ENCODE measurements around the gene NUDT8. TPM values are rescaled to one million over a fixed set of nuclear protein-coding genes. Genes with fewer than 3 reads are reported as not detected.

NUDT8 gene
- total RNA-seq, 1 experiment from 2014 or later, result 13.2 TPM

DNA sequence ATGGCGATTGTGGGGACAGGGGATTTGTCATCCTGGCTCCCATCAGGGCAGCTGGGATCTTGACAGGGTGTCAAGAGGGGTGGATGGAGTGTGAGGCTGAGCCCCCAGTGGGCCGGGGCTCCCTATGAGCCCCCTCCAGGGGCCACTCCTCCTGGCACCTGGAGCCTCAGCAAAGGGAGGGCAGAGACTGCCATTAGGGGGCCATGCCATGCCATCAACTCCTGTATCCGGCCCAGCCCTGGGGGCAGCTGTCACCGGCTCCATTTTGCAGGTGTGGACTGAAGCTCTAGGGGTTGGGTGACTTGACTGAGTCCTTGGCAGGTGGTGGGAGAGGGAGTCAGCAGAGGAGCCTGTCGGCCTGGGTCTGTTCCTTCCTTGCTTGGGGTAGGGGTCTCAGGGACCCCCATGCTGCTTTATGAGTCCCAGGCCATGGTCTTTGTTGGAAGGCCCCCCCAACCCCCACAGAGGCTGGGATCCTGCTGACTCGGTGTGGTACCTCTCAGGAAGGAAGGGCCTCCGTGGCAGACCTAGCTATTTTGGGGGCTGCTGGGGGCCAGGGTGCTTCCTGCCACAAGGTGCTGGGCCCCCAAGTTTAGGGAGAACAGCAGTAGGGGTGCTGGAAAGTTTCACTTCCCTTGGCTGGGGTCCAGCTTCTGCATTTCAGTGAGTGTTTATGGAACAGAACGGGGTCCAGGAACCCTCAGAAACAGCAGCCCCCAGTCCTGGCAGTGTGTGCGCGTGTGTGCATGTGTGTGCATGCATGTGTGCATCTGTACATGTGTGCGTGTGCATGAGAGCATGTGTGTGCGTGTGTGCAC is 19.3 kb upstream of the NUDT8 start:
- POLR2A ChIA-PET, result no interaction called here
- CTCF ChIA-PET, result interaction anchor here (0.6 to 1.0 kb wide), 2 partner anchors 10 to 39 kb away, joined by 3 to 5 read pairs; no protein-coding TSS in a partner anchor

DNA sequence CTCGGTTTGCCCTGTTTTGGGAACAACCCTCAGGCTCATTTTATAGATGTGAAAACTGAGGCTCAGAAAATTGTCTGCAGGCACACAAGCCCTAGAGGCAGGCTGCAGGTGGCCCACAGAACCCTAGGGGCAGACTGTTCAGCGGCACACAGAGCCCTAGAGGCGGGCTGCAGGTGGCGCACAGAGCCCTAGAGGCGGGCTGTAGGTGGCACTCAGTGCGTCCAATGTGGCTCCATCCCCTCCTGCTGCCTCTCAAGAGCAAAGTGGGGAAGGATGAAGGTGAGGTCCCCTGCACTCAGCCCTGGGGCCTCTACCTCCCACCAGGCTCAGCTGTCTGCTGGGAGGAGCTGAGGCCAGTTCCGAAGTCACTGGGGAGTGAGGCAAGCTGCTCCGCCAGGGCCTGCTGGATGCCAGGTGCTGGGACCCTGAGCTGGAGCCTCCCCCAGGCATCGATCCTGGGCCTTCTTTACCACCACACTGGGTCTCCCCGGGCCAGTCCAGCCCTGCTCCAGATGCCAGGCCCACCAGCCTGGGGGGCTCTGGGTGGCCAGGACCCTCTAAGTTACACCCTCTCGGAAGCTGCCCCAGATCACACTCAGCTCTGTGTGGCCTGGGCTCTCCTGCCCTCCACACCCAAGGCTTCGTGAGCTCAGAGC is 18.5 kb upstream of the NUDT8 start:
- no peaks in the 10 kb centered on the region for H3K36me3 ChIP-seq (ENCODE audit: control insufficient read depth, insufficient read depth, low read length)
- peaks cover 4% of the 10 kb centered on the region; the same call in 1 of the 2 replicates for H3K4me1 ChIP-seq (ENCODE audit: control insufficient read depth, insufficient read depth, low read length)
- no peak for DNase-seq (ENCODE audit: low read depth, low spot score)
- peak; percentile 86 for ATAC-seq
- BruUV-seq (replicated peaks), result no TSS peak
- no peak overlapping the region for H3K4me3 ChIP-seq (ENCODE audit: low read depth in 2 of 2, low read length in 2 of 2)
- TF ChIP-seq TCF7L2 (IDR thresholded peaks at IDR 0.05; ENCODE audit: low read depth, low read length) (no peak), SIN3A (IDR thresholded peaks at IDR 0.05; ENCODE audit: borderline replicate concordance, insufficient read depth, low read depth, low read length) (no peak), POLR2AphosphoS5 (IDR thresholded peaks at IDR 0.05; ENCODE audit: low read depth, low read length) (no peak)
- TF ChIP-seq, protein P1, sequence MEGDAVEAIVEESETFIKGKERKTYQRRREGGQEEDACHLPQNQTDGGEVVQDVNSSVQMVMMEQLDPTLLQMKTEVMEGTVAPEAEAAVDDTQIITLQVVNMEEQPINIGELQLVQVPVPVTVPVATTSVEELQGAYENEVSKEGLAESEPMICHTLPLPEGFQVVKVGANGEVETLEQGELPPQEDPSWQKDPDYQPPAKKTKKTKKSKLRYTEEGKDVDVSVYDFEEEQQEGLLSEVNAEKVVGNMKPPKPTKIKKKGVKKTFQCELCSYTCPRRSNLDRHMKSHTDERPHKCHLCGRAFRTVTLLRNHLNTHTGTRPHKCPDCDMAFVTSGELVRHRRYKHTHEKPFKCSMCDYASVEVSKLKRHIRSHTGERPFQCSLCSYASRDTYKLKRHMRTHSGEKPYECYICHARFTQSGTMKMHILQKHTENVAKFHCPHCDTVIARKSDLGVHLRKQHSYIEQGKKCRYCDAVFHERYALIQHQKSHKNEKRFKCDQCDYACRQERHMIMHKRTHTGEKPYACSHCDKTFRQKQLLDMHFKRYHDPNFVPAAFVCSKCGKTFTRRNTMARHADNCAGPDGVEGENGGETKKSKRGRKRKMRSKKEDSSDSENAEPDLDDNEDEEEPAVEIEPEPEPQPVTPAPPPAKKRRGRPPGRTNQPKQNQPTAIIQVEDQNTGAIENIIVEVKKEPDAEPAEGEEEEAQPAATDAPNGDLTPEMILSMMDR (IDR thresholded peaks at IDR 0.05), result no peak; the same call in 1 of the 2 replicates
- TF ChIP-seq, protein P2, sequence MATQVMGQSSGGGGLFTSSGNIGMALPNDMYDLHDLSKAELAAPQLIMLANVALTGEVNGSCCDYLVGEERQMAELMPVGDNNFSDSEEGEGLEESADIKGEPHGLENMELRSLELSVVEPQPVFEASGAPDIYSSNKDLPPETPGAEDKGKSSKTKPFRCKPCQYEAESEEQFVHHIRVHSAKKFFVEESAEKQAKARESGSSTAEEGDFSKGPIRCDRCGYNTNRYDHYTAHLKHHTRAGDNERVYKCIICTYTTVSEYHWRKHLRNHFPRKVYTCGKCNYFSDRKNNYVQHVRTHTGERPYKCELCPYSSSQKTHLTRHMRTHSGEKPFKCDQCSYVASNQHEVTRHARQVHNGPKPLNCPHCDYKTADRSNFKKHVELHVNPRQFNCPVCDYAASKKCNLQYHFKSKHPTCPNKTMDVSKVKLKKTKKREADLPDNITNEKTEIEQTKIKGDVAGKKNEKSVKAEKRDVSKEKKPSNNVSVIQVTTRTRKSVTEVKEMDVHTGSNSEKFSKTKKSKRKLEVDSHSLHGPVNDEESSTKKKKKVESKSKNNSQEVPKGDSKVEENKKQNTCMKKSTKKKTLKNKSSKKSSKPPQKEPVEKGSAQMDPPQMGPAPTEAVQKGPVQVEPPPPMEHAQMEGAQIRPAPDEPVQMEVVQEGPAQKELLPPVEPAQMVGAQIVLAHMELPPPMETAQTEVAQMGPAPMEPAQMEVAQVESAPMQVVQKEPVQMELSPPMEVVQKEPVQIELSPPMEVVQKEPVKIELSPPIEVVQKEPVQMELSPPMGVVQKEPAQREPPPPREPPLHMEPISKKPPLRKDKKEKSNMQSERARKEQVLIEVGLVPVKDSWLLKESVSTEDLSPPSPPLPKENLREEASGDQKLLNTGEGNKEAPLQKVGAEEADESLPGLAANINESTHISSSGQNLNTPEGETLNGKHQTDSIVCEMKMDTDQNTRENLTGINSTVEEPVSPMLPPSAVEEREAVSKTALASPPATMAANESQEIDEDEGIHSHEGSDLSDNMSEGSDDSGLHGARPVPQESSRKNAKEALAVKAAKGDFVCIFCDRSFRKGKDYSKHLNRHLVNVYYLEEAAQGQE (IDR thresholded peaks at IDR 0.05; ENCODE audit: insufficient read depth in 1 of 2, low read depth in 2 of 2, low read length in 1 of 2), result no peak
- ChIA-PET POLR2A (no interaction called here), CTCF (interaction anchor here (0.6 to 1.3 kb wide), 4 partner anchors 11 to 792 kb away, joined by 3 to 8 read pairs (median 6); partner anchors contain the start of gene NUDT8)
- intact Hi-C loops (cut with micrococcal nuclease; ENCODE audit: unreplicated experiment), result loop anchor here (10.0 kb wide), 1 partner anchor 57 kb away; no protein-coding TSS in a partner anchor
- H3K27ac ChIP-seq (ENCODE audit: low read length), result no peak overlapping the region
- in situ Hi-C loops (cut with HindIII; ENCODE audit: low pct_unique_long_range_greater_than_20kb, low sequenced_read_pairs), result no loop called here
- H3K27me3 ChIP-seq (ENCODE audit: control insufficient read depth, insufficient read depth, low read length), result 0 out of 2 replicates have a peak, but pooled peaks cover 2% of the 10 kb centered on the region
- no peaks in the 10 kb centered on the region for H3K9me3 ChIP-seq (ENCODE audit: control insufficient read depth, insufficient read depth, low read depth, low read length)

More for the DNA sequence above, 19.3 kb upstream of the NUDT8 start:
- DNase-seq (ENCODE audit: low read depth, low spot score) (no peak), ATAC-seq (0 out of 2 replicates have a peak, but pooled peaks have one; percentile 4)
- intact Hi-C loops (cut with micrococcal nuclease; ENCODE audit: unreplicated experiment) (loop anchor here (10.0 kb wide), 1 partner anchor 56 kb away; no protein-coding TSS in a partner anchor), in situ Hi-C loops (cut with HindIII; ENCODE audit: low pct_unique_long_range_greater_than_20kb, low sequenced_read_pairs) (no loop called here)
- no TSS peak for BruUV-seq (replicated peaks)
- peaks cover 4% of the 10 kb centered on the region; the same call in 1 of the 2 replicates for H3K4me1 ChIP-seq (ENCODE audit: control insufficient read depth, insufficient read depth, low read length)
- H3K36me3 ChIP-seq (ENCODE audit: control insufficient read depth, insufficient read depth, low read length), result no peaks in the 10 kb centered on the region
- TF ChIP-seq, protein P2 (IDR thresholded peaks at IDR 0.05; ENCODE audit: insufficient read depth in 1 of 2, low read depth in 2 of 2, low read length in 1 of 2), result no peak
- TF ChIP-seq SIN3A (IDR thresholded peaks at IDR 0.05; ENCODE audit: borderline replicate concordance, insufficient read depth, low read depth, low read length), result no peak
- TF ChIP-seq, protein P1 (IDR thresholded peaks at IDR 0.05), result no peak
- no peak for TF ChIP-seq POLR2AphosphoS5 (IDR thresholded peaks at IDR 0.05; ENCODE audit: low read depth, low read length)
- no peak for TF ChIP-seq TCF7L2 (IDR thresholded peaks at IDR 0.05; ENCODE audit: low read depth, low read length)
- H3K27me3 ChIP-seq (ENCODE audit: control insufficient read depth, insufficient read depth, low read length), result 0 out of 2 replicates have a peak, but pooled peaks cover 2% of the 10 kb centered on the region
- no peaks in the 10 kb centered on the region for H3K9me3 ChIP-seq (ENCODE audit: control insufficient read depth, insufficient read depth, low read depth, low read length)
- no peak overlapping the region for H3K27ac ChIP-seq (ENCODE audit: low read length)
- no peak overlapping the region for H3K4me3 ChIP-seq (ENCODE audit: low read depth in 2 of 2, low read length in 2 of 2)
